Measurements from ENCODE around the gene XRCC4.

DNA sequence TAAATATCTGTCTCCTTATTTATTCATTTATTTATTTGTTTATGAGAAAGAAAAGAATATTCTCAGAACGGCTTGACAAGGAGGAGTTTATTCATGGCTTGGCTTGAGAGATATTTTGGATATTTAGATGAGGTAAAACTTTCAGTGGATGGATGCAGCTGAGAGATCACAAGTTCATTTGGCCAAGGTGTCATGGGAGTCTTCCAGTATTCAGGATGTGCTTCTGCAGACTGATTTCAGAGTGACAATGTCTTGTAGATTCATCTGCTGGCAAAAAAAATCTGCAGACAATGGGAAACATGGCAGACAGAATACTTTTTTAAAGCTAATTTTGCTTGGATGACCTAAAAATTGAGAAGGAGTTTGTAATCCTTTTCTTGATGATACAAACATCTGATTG is 38.5 kb downstream of the XRCC4 start:
- TF ChIP-seq CTCF (IDR thresholded peaks at IDR 0.05 in 4 of 5, conservative IDR thresholded peaks at IDR 0.05 in 1 of 5) (no peak), POLR2A (IDR thresholded peaks at IDR 0.05) (no peak)

All from gastrocnemius medialis (tissue), 4 donors.